ENCODE results near the gene NDOR1. TPM values are rescaled to one million over a fixed set of nuclear protein-coding genes. Genes with fewer than 3 reads are reported as not detected.

Gene NDOR1
- total RNA-seq, 4 donors from 2014 or later: 9.4 to 20.1 (median 14.3) TPM

DNA sequence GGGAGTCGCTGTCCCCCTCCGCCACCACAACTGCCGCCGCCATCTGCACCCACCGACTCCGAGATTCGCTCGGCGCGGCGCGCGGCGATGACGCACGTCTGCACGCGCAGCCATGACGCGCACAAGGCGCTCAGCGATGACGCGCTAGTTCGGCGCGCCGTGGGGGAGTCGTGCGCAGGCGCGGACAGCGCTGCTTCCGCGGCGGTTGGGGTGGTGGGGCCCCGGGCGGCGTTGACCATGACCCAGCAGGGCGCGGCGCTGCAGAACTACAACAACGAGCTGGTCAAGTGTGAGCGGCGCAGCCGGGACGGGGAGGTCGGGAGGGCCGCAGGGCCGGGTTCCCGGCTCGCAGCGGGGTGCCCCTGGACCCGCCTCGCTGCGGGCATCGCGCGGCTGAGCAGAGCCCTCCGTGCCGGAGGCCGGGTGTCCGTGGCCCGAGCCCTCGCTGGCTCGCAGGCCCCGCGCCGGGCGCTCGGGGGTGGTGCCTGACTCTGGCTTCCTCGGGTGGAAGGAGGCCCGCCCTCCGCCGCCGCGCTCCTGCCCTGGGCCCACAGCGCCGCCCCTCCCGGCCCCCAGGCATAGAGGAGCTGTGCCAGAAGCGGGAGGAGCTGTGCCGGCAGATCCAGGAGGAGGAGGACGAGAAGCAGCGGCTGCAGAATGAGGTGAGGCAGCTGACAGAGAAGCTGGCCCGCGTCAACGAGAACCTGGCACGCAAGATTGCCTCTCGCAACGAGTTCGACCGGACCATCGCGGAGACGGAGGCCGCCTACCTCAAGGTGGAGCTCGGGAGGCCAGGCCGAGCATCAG lies 16.8 kb upstream of the NDOR1 start, which contains the start of the genes ANAPC2 and SSNA1:
TSS of gene ANAPC2 (minus strand) at position 71 of the 807 bp plus-strand sequence. CDS start at position 43, 28 bp downstream.
TSS of gene SSNA1 (plus strand) at position 187 of the 807 bp plus-strand sequence. CDS start at position 238, 51 bp downstream.
- Histone ChIP-seq H3K4me1 (peaks cover 7 to 58% (median 34%) of the 10 kb centered on the region in 4 donors), H3K36me3 (peaks cover 0 to 62% (median 19%) of the 10 kb centered on the region in 3 donors), H3K27ac (peak within 1 kb of the TSS; percentile 67 to 98 (median 94)), H3K4me3 (peak within 1 kb of the TSS; percentile 78 to 99 (median 91)), H3K9me3 (no peaks in the 10 kb centered on the region), H3K27me3 (no peaks in the 10 kb centered on the region)
- DNase-seq (ENCODE audit: low spot score in 2 of 2): peak; percentile 85 to 89
- TF ChIP-seq EP300 (IDR thresholded peaks at IDR 0.05): peak; percentile 95 to 99
- TF ChIP-seq, protein P1, sequence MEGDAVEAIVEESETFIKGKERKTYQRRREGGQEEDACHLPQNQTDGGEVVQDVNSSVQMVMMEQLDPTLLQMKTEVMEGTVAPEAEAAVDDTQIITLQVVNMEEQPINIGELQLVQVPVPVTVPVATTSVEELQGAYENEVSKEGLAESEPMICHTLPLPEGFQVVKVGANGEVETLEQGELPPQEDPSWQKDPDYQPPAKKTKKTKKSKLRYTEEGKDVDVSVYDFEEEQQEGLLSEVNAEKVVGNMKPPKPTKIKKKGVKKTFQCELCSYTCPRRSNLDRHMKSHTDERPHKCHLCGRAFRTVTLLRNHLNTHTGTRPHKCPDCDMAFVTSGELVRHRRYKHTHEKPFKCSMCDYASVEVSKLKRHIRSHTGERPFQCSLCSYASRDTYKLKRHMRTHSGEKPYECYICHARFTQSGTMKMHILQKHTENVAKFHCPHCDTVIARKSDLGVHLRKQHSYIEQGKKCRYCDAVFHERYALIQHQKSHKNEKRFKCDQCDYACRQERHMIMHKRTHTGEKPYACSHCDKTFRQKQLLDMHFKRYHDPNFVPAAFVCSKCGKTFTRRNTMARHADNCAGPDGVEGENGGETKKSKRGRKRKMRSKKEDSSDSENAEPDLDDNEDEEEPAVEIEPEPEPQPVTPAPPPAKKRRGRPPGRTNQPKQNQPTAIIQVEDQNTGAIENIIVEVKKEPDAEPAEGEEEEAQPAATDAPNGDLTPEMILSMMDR (IDR thresholded peaks at IDR 0.05): peak; percentile 15 to 69 (median 47)
- peak; percentile 68 to 76 for TF ChIP-seq POLR2A (IDR thresholded peaks at IDR 0.05)
- WGBS, 2 donors: 0 to 1% methylated on average over 66 to 75 of the region's 98 CpGs

DNA sequence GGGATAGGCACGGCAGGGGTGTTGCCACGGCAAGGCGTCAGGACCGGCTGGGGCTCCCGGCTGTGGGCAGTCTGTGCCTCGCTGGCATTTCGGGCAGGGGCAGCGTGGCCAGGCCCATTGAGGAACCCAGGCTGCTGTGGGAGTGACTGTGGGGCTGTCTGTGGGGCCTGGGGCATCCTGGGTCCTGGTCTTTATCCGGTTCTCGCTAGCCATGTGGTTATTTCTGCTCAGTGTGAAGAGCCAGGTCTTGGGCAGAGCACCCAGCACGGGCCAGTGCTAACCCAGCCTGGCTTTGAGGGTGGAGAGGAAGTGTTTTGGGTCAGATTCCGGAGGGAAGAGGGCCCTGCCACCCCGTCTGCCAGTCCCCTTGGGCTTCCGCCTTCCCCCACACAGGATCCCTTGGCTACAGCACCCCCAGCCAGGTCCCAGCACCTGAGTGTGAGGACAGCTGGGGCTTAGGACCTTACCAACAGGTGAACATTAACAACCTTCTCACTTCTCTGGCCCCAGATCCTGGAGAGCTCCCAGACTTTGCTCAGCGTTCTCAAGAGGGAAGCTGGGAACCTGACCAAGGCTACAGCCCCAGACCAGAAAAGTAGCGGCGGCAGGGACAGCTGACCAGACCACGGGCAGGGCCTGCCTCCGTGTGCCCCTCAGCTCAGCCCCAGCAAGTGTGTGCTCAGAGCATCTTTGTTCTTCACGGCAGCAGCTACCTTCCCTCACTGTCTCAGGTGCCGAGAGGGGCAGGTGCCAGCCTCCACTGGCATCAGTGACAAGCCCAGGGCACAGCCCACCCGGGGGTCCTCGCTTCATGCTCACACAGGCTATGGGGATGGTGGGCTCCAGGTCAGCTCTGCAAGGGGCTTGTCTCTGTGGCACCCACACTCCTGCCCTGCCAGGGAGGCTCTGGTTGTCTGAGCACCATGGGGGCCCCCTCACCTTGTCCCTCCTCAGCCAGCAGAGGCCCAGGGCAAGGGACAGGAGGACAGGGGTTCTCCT lies 15.9 kb upstream of the NDOR1 start:
- DNase-seq (ENCODE audit: low spot score in 2 of 2): no peak
- H3K36me3 ChIP-seq: peaks cover 0 to 53% (median 10%) of the 10 kb centered on the region in 3 donors
- no peaks in the 10 kb centered on the region for H3K27me3 ChIP-seq
- no peak for TF ChIP-seq EP300 (IDR thresholded peaks at IDR 0.05)
- TF ChIP-seq, protein P1 (IDR thresholded peaks at IDR 0.05): no peak
- no peak for TF ChIP-seq POLR2A (IDR thresholded peaks at IDR 0.05)
- 24 to 48% methylated on average over 18 to 23 of the region's 23 CpGs for WGBS, 2 donors
- H3K9me3 ChIP-seq: no peaks in the 10 kb centered on the region
- peak overlapping the region; percentile 78 to 99 (median 91) for H3K4me3 ChIP-seq
- peaks cover 7 to 66% (median 34%) of the 10 kb centered on the region in 4 donors for H3K4me1 ChIP-seq
- H3K27ac ChIP-seq: peak overlapping the region; percentile 67 to 98 (median 94)

DNA sequence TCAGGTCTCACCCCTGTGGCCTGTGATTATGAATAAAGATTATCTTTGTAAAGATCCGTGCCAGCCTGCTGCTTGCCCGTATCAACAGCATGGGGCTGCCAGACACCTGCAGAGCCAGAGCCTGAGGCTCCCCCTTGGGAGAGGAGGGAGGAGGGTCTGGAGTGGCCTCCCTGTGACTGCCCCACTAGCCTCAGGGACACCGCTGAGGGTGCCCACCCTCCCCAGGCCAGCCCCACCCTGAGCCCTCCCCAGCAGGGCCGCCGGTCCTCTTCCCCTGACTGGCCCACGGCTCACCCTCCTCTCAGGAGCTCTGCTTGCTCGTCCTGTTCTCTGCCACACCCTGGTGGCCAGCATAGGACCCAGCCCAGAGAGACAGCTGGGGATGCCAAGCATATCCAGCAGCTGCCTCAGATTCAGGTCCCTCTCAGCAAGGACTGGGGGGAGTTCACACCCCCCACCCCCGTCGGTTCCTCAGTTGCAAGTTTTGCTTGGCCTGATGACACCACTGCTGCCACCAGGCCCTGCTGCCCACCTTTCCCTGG lies 15.1 kb upstream of the NDOR1 start:
- Histone ChIP-seq H3K27ac (peak overlapping the region in 1 of 4 donors; percentile 96), H3K27me3 (no peaks in the 10 kb centered on the region), H3K9me3 (no peaks in the 10 kb centered on the region), H3K4me1 (peaks cover 7 to 66% (median 34%) of the 10 kb centered on the region in 4 donors), H3K4me3 (no peak overlapping the region), H3K36me3 (peaks cover 0 to 45% (median 7%) of the 10 kb centered on the region in 3 donors)
- DNase-seq (ENCODE audit: low spot score in 2 of 2): no peak
- TF ChIP-seq POLR2A (IDR thresholded peaks at IDR 0.05): no peak
- TF ChIP-seq EP300 (IDR thresholded peaks at IDR 0.05): no peak
- TF ChIP-seq, protein P1 (IDR thresholded peaks at IDR 0.05): no peak
- WGBS, 2 donors: 72 to 79% methylated on average over 6 to 9 of the region's 9 CpGs

DNA sequence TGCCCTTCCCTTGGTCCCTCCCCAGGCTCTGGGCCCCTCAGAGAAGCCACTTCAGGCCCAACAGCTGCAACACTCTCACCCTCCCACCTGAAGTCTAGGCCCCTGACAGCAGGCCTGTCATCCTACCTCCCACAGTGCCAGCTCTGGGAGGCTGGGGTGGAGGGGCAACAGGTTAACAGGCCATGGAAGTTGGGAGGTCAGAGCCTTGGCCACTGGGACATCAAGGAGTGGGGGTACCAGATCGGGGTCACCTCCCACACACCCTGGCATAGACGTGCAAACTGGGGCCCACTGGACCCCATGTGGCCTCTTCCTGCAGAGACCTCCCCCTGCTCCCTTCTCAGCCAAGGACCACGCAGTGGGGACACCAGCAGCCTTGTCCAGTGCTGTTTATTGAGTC lies 14.3 kb upstream of the NDOR1 start:
- Histone ChIP-seq H3K27me3 (no peaks in the 10 kb centered on the region), H3K4me1 (peaks cover 7 to 66% (median 31%) of the 10 kb centered on the region in 4 donors), H3K36me3 (peaks cover 0 to 37% (median 7%) of the 10 kb centered on the region in 3 donors), H3K9me3 (no peaks in the 10 kb centered on the region), H3K4me3 (no peak overlapping the region), H3K27ac (no peak overlapping the region)
- DNase-seq (ENCODE audit: low spot score in 2 of 2): no peak
- no peak for TF ChIP-seq EP300 (IDR thresholded peaks at IDR 0.05)
- no peak for TF ChIP-seq POLR2A (IDR thresholded peaks at IDR 0.05)
- TF ChIP-seq, protein P1 (IDR thresholded peaks at IDR 0.05): no peak
- 42 to 72% methylated on average over 2 to 3 of the region's 3 CpGs for WGBS, 2 donors
